GOT3 (cell line): ENCODE results near the gene GRXCR1.

ENCODE experiments used
- DNase-seq: peaks from one replicate; lab custom pipeline; 2025; ENCODE audit warnings: mixed read lengths; lab: John Stamatoyannopoulos, UW

The GRXCR1 gene

DNA sequence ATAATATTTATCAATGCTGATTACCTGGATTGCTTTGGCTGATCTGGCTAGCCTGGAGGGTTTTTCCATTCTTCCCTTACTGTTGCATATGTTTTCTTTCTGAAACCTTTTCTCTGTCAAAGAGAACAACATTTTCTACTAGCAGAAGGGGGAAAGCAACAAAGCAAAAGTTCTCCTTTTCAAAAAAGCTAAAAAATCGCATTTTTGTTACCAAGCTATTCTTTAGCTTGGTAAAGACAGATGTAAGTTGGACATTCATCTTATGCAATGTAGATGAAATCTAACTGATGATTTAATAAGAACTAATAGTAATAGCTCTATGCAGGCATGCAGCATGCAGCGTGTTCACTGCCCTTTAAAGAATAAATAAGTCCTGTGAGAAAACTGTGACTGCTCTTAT lies at the start of gene GRXCR1:
GRXCR1 (plus strand) TSS at position 301 of the 400 bp plus-strand sequence. CDS start 554 bp downstream, outside the sequence.
- DNase-seq: no peak

- DNase-seq: no peak
These were observed 48.8 kb upstream of the GRXCR1 start for GRCh38 chr4:42843694-42844093.

DNA sequence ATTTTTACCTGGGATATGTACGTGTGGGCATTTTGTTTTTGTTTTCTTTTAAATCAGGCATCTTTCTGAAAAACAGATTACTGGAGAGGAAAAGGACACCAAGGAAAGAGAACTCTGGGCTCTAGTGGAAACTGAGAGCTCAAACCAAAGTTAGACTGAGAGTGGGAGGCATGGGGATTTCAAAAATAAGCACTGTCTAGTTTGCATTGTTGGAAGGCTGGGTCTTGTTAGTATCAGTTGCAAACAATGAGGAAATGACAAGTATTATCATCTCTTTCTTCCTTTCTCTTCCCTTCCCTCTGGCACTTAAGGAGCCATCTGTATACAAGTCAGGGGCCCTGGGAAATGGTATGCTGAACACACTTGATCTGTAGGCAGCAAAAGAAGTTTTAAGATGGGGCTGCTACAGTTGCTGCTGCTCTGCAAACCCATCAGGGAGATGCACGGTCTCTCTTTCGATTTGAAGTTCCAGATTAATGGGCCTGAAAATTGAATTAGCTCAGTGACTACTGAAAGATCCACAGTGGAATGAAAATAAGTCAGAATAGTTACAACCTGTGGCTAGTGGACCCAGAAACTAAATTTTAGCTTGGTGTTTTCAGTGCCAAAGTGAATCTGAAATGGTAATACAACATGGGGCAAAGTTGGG lies 48.0 kb upstream of the GRXCR1 start:
- no peak for DNase-seq

GRCh38 chr4:42845586-42845985 lies 46.9 kb upstream of the GRXCR1 start:
- DNase-seq: no peak

- no peak for DNase-seq
These were observed 36.7 kb upstream of the GRXCR1 start for GRCh38 chr4:42855779-42856178.

DNA sequence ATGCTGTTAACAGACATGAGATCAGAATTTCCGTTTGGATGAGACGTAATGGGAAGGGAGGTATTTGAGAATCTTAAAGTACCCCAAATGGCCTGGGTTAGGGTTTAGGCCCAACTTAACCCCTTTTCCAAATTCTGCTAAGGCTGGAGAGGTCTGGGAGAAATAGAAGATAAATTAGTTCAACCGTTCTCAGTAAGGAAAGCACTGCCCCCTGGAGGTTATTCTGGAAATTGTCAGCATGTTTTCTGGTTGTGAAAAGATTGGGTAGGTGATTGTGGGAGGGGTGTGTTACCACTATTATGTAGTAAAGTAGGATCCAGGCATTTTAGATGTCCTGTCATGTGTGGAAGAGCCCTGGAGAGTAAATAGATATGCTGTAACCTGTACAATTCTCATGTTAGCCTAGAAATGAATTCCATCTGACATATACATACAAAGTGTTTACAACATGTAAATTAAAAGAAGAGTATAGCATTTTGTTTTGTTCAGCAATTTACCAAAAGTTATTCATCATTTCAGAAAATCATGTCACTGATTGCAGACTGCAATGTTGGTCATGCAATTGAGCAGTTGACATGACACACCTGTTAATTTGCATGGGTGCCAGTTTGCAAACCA lies 26.8 kb upstream of the GRXCR1 start:
- no peak for DNase-seq

DNA sequence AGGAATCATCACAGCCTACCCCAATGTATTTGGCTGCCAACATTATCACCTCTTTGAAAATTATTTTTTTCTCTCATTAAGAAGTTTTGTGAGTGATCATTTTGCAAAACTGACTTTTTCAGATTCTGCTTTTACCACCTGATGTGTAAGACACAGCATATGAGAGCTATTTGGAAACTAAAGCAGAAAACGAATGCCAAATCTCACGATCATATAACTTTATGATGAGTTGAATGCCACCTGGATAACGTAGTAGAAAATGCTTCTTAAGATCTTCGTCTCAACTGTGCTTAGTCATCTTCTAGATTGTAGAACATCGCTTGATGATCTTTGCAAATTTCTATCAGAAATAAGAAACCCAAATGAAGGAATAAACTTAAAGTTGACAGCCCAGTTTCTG lies 21.3 kb upstream of the GRXCR1 start:
- no peak for DNase-seq

DNA sequence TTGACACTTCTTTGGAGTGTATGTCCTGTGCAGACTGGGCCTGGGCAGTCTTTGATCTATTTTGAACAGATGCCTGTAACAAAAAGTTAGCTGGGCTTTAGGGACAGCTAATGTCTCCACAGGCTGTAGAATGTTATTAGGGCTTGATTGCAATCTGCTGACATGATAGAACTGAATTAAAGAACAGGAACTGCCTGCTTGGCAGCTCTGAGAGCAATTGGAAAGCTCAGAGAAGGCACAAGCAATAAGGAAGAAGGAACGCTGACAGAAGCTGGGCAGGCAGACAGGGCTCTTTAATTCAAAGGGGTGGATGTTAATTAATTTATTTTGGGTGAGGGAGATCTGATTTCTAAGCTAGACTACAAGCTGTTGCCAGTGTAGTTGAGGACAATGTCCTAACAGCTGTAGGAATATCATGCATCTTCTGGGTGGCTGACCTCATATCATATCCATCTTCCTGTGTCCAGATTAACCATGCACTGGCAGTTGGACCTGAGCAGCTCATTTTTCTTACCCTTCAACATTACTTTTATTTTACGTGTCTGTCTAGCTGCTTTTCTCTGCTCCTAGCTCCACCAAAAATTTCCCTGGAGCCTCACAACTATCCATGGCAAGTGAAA lies 20.7 kb upstream of the GRXCR1 start:
- DNase-seq: no peak

- DNase-seq: no peak
These were observed 13.7 kb upstream of the GRXCR1 start for GRCh38 chr4:42878863-42879262.

DNA sequence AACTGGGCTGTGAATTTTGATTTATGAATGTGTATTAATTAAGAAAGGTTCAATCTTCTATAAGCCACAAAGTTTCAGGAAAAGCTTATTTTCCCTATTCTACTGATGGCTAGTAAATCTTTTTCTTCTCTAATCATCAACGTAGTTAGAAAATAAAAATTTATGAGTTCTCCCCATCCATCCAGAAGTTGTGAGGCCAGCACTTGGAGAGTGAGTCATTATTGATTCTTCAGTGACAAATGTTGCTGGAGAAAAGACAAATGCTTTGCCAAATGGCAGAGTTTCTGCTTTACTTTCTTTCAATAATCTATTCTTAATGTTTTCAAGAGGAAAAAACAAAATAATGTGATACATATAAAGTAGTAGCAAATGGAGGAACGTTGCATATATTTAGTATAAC lies 11.3 kb upstream of the GRXCR1 start:
- no peak for DNase-seq

GRCh38 chr4:42891644-42892043 lies 869 bp upstream of the GRXCR1 start:
- no peak for DNase-seq

- DNase-seq: no peak
These were observed 2.9 kb downstream of the GRXCR1 start for GRCh38 chr4:42895452-42895851.

- no peak for DNase-seq
These were observed 12.5 kb downstream of the GRXCR1 start for GRCh38 chr4:42904986-42905385.

GRCh38 chr4:42905591-42905990 lies 13.1 kb downstream of the GRXCR1 start:
- no peak for DNase-seq

DNA sequence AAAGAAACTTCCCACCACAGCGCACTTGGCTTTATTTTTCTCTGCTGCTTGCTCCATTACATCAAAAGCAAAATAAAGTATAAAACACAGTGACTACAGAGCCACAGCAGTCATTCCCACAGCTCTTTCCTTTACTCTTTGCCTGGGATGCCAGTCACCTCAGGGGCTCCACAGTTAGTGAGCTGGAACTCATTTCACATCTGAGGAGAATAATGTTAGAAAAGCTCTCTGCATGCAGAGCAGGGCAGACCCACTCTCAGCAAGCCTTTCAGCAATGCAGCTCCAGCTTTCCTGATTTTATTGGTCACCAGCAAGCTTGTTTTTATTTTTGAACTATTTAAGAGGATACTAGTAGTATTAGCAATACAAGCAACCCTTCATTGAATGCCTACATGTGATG lies 13.8 kb downstream of the GRXCR1 start:
- DNase-seq: no peak

- DNase-seq: no peak
These were observed 14.6 kb downstream of the GRXCR1 start for GRCh38 chr4:42906891-42907759.

DNA sequence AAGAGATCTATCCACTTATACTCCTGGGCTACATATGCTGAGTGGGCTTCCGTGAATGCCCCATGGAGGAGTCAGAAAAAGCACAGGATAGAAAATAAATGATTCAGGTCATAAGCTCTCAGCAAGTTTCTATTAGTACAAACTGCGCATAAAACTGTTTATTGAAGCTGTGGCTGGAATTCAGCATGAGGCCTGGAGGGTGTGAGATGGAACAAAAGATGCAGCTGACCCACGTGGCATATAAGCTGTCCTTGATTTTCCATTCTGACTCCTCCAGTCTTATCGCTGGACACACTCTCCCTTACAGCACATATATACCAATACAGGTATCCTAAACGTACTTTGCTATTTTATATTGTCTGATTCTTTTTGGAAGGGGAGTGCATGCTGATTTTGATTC lies 17.9 kb downstream of the GRXCR1 start:
- no peak for DNase-seq

DNA sequence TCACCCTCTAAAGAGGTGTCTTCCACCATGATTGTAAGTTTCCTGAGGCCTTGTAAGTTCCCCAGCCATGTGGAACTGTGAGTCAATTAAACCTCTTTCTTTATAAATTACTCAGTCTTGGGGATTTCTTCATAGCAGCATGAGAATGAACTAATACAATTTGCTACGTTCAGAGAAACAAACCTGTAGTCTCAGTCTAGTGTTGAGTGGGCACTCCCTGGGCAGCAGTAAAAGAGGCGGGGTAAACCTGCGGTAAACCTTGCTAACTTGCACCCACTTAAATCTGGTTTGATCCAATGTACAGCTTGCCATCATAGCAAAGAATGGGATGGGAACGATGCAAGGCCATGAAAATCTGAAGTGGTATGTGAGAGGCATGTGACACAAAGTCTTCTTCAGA lies 22.4 kb downstream of the GRXCR1 start:
- no peak for DNase-seq

DNA sequence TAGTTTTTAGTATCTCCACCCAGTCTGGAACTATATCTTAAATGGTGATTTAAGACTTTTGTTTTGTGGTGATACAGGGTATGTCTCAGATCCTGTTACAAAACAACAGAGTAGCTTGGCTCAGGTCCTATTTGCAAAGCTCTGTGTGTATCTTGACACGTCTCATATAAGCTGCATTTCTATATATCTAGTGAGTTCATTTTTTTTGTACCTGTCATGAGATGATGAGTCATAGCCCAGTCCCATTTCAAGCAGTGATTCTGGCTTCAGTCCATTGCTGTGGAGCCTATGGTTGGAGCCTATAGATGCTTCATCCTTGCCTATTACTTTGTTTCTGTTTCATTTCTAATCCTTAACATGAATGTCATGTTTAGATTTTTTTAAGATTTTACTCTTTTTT lies 23.0 kb downstream of the GRXCR1 start:
- DNase-seq: no peak

GRCh38 chr4:42917296-42917695 lies 24.8 kb downstream of the GRXCR1 start:
- no peak for DNase-seq

DNA sequence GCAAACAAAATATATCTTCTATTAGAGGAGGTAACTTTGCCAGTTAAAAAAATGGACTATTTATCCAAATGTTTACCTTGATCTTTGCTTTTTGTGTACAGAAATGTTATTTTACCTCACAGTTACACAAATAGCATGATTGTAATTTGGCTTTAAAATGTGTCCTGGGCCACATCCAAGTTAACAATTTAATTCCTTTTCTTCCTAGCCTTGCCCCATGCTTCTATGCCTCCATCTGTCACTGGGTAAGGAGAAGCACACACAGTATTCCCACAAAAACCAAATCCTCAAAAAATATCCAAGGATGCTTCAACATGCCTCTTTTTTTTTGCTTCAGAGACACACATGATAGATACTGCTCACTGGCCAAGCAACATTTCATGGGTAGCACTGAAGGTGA lies 30.9 kb downstream of the GRXCR1 start:
- DNase-seq: no peak

DNA sequence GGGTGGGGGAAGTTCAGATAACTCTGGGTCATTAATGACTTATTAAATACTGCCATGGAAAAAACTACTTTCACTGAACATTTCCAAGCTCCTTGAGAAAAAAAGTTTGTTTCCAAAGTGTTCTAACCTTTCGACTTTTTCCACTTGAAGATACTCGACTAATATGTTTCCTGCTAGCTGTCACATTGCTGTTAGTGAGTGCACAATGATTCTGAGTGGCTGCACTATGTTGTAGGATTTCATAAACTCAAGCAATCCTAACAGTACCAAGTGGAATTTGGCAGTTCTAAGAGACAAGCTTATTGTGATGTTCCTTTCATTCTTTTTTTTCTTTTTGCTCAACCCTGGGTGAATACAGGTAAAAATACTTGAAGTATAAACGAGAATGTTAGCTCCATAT lies 33.4 kb downstream of the GRXCR1 start:
- DNase-seq: no peak

DNA sequence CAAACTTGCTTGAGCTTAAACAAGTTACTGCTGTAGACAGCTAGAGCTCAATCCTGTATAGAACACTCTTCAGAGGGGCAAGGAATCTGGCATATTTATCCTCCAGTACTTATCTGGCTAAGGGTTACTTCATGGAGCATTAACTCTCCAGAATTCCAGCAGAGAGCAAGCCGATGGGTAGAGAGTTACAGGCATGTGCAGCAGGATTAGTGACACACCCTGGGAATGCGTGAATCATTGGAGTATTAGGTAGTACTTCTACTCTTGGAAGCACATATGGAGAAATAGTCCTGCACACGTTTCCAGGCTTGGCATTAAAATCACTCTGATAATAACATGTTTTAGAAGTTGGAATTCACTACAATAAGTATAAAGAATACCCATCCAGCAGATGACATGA lies 35.4 kb downstream of the GRXCR1 start:
- no peak for DNase-seq
